ENCODE results near the gene CHST15.
A peak's percentile ranks its signal among the peaks of the same experiment; 100 is the strongest.

CHST15 gene

GRCh38 chr10:124086097-124086710, 7.2 kb downstream of the CHST15 start:
- peak overlapping the region; percentile 43 for H3K27ac ChIP-seq (ENCODE audit: low read length)
- H3K36me3 ChIP-seq (ENCODE audit: control insufficient read depth in 1 of 2, insufficient read depth in 2 of 2, low read length in 2 of 2) = no peaks in the 10 kb centered on the region
- no peak overlapping the region for H3K4me3 ChIP-seq (ENCODE audit: low read depth in 1 of 2, low read length in 2 of 2)
- peaks cover 20 to 72% of the 10 kb centered on the region in 2 donors for H3K4me1 ChIP-seq (ENCODE audit: control insufficient read depth in 1 of 2, insufficient read depth in 2 of 2, low read length in 2 of 2)
- no peaks in the 10 kb centered on the region for H3K27me3 ChIP-seq (ENCODE audit: low read depth, low read length)
- no peaks in the 10 kb centered on the region for H3K9me3 ChIP-seq (ENCODE audit: control insufficient read depth in 1 of 2, low read length in 2 of 2)

GRCh38 chr10:124085680-124086079, 7.7 kb downstream of the CHST15 start:
- Histone ChIP-seq H3K27me3 (ENCODE audit: low read depth, low read length) (no peaks in the 10 kb centered on the region), H3K9me3 (ENCODE audit: control insufficient read depth in 1 of 2, low read length in 2 of 2) (no peaks in the 10 kb centered on the region), H3K36me3 (ENCODE audit: control insufficient read depth in 1 of 2, insufficient read depth in 2 of 2, low read length in 2 of 2) (no peaks in the 10 kb centered on the region), H3K4me1 (ENCODE audit: control insufficient read depth in 1 of 2, insufficient read depth in 2 of 2, low read length in 2 of 2) (peaks cover 20 to 68% of the 10 kb centered on the region in 2 donors), H3K4me3 (ENCODE audit: low read depth in 1 of 2, low read length in 2 of 2) (no peak overlapping the region), H3K27ac (ENCODE audit: low read length) (peak overlapping the region; percentile 43)

- no peaks in the 10 kb centered on the region for H3K36me3 ChIP-seq (ENCODE audit: control insufficient read depth in 1 of 2, insufficient read depth in 2 of 2, low read length in 2 of 2)
- H3K4me3 ChIP-seq (ENCODE audit: low read depth in 1 of 2, low read length in 2 of 2) = no peak overlapping the region
- peaks cover 23 to 60% of the 10 kb centered on the region in 2 donors for H3K4me1 ChIP-seq (ENCODE audit: control insufficient read depth in 1 of 2, insufficient read depth in 2 of 2, low read length in 2 of 2)
- H3K27ac ChIP-seq (ENCODE audit: low read length) = no peak overlapping the region
- no peaks in the 10 kb centered on the region for H3K27me3 ChIP-seq (ENCODE audit: low read depth, low read length)
- no peaks in the 10 kb centered on the region for H3K9me3 ChIP-seq (ENCODE audit: control insufficient read depth in 1 of 2, low read length in 2 of 2)
These were observed 8.7 kb downstream of the CHST15 start for GRCh38 chr10:124084708-124085107.

GRCh38 chr10:124083740-124084397, 9.5 kb downstream of the CHST15 start:
- Histone ChIP-seq H3K9me3 (ENCODE audit: control insufficient read depth in 1 of 2, low read length in 2 of 2) (no peaks in the 10 kb centered on the region), H3K27me3 (ENCODE audit: low read depth, low read length) (no peaks in the 10 kb centered on the region), H3K27ac (ENCODE audit: low read length) (no peak overlapping the region), H3K4me1 (ENCODE audit: control insufficient read depth in 1 of 2, insufficient read depth in 2 of 2, low read length in 2 of 2) (peaks cover 15 to 60% of the 10 kb centered on the region in 2 donors), H3K36me3 (ENCODE audit: control insufficient read depth in 1 of 2, insufficient read depth in 2 of 2, low read length in 2 of 2) (no peaks in the 10 kb centered on the region), H3K4me3 (ENCODE audit: low read depth in 1 of 2, low read length in 2 of 2) (no peak overlapping the region)

- Histone ChIP-seq H3K36me3 (ENCODE audit: control insufficient read depth in 1 of 2, insufficient read depth in 2 of 2, low read length in 2 of 2) (no peaks in the 10 kb centered on the region), H3K4me1 (ENCODE audit: control insufficient read depth in 1 of 2, insufficient read depth in 2 of 2, low read length in 2 of 2) (peaks cover 8 to 53% of the 10 kb centered on the region in 2 donors), H3K27ac (ENCODE audit: low read length) (no peak overlapping the region), H3K27me3 (ENCODE audit: low read depth, low read length) (no peaks in the 10 kb centered on the region), H3K9me3 (ENCODE audit: control insufficient read depth in 1 of 2, low read length in 2 of 2) (no peaks in the 10 kb centered on the region), H3K4me3 (ENCODE audit: low read depth in 1 of 2, low read length in 2 of 2) (no peak overlapping the region)
These were observed 10.2 kb downstream of the CHST15 start for GRCh38 chr10:124083047-124083739.

- Histone ChIP-seq H3K27ac (ENCODE audit: low read length) (no peak overlapping the region), H3K9me3 (ENCODE audit: control insufficient read depth in 1 of 2, low read length in 2 of 2) (no peaks in the 10 kb centered on the region), H3K4me1 (ENCODE audit: control insufficient read depth in 1 of 2, insufficient read depth in 2 of 2, low read length in 2 of 2) (peaks cover 3 to 53% of the 10 kb centered on the region in 2 donors), H3K4me3 (ENCODE audit: low read depth in 1 of 2, low read length in 2 of 2) (no peak overlapping the region), H3K27me3 (ENCODE audit: low read depth, low read length) (no peaks in the 10 kb centered on the region), H3K36me3 (ENCODE audit: control insufficient read depth in 1 of 2, insufficient read depth in 2 of 2, low read length in 2 of 2) (no peaks in the 10 kb centered on the region)
These were observed 10.8 kb downstream of the CHST15 start for GRCh38 chr10:124082555-124082954.

GRCh38 chr10:124081547-124082140, 11.8 kb downstream of the CHST15 start:
- Histone ChIP-seq H3K4me1 (ENCODE audit: control insufficient read depth in 1 of 2, insufficient read depth in 2 of 2, low read length in 2 of 2) (peaks cover 3 to 50% of the 10 kb centered on the region in 2 donors), H3K9me3 (ENCODE audit: control insufficient read depth in 1 of 2, low read length in 2 of 2) (no peaks in the 10 kb centered on the region), H3K4me3 (ENCODE audit: low read depth in 1 of 2, low read length in 2 of 2) (no peak overlapping the region), H3K27ac (ENCODE audit: low read length) (no peak overlapping the region), H3K36me3 (ENCODE audit: control insufficient read depth in 1 of 2, insufficient read depth in 2 of 2, low read length in 2 of 2) (no peaks in the 10 kb centered on the region), H3K27me3 (ENCODE audit: low read depth, low read length) (no peaks in the 10 kb centered on the region)

GRCh38 chr10:124079864-124080263, 13.5 kb downstream of the CHST15 start:
- no peaks in the 10 kb centered on the region for H3K9me3 ChIP-seq (ENCODE audit: control insufficient read depth in 1 of 2, low read length in 2 of 2)
- H3K4me3 ChIP-seq (ENCODE audit: low read depth in 1 of 2, low read length in 2 of 2) = no peak overlapping the region
- H3K27ac ChIP-seq (ENCODE audit: low read length) = no peak overlapping the region
- H3K36me3 ChIP-seq (ENCODE audit: control insufficient read depth in 1 of 2, insufficient read depth in 2 of 2, low read length in 2 of 2) = no peaks in the 10 kb centered on the region
- H3K4me1 ChIP-seq (ENCODE audit: control insufficient read depth in 1 of 2, insufficient read depth in 2 of 2, low read length in 2 of 2) = peaks cover 11 to 55% of the 10 kb centered on the region in 2 donors
- no peaks in the 10 kb centered on the region for H3K27me3 ChIP-seq (ENCODE audit: low read depth, low read length)

GRCh38 chr10:124078714-124079113, 14.7 kb downstream of the CHST15 start:
- no peaks in the 10 kb centered on the region for H3K36me3 ChIP-seq (ENCODE audit: control insufficient read depth in 1 of 2, insufficient read depth in 2 of 2, low read length in 2 of 2)
- H3K27ac ChIP-seq (ENCODE audit: low read length) = no peak overlapping the region
- H3K4me1 ChIP-seq (ENCODE audit: control insufficient read depth in 1 of 2, insufficient read depth in 2 of 2, low read length in 2 of 2) = peaks cover 11 to 56% of the 10 kb centered on the region in 2 donors

GRCh38 chr10:124078028-124078427, 15.4 kb downstream of the CHST15 start:
- H3K27me3 ChIP-seq (ENCODE audit: low read depth, low read length) = no peaks in the 10 kb centered on the region
- no peak overlapping the region for H3K4me3 ChIP-seq (ENCODE audit: low read depth in 1 of 2, low read length in 2 of 2)
- peaks cover 11 to 56% of the 10 kb centered on the region in 2 donors for H3K4me1 ChIP-seq (ENCODE audit: control insufficient read depth in 1 of 2, insufficient read depth in 2 of 2, low read length in 2 of 2)
- no peak overlapping the region for H3K27ac ChIP-seq (ENCODE audit: low read length)
- H3K36me3 ChIP-seq (ENCODE audit: control insufficient read depth in 1 of 2, insufficient read depth in 2 of 2, low read length in 2 of 2) = no peaks in the 10 kb centered on the region
- no peaks in the 10 kb centered on the region for H3K9me3 ChIP-seq (ENCODE audit: control insufficient read depth in 1 of 2, low read length in 2 of 2)

More at GRCh38 chr10:124078714-124079113, 14.7 kb downstream of the CHST15 start:
- Histone ChIP-seq H3K27me3 (ENCODE audit: low read depth, low read length) (no peaks in the 10 kb centered on the region), H3K4me3 (ENCODE audit: low read depth in 1 of 2, low read length in 2 of 2) (no peak overlapping the region), H3K9me3 (ENCODE audit: control insufficient read depth in 1 of 2, low read length in 2 of 2) (no peaks in the 10 kb centered on the region)

Data from muscle layer of duodenum (tissue), 2 donors.